Fibroblast of pulmonary artery (primary cell): ENCODE data around the gene ANO10.

Experiments used
- DNase-seq: peaks from one replicate; pipeline ENCODE4 v3.0.0-alpha.2; 2010; ENCODE audit warnings: low read depth
- H3K4me3 ChIP-seq: replicated peaks from 2 replicates; pipeline ENCODE4 v1.5.1; 2011; ENCODE audit warnings: low read depth, mild to moderate bottlenecking, control low read depth, low read length, moderate library complexity
- TF ChIP-seq, protein P1 (sequence below): IDR thresholded peaks from 2 replicates; pipeline ENCODE4 v1.5.1; 2011; ENCODE audit warnings: mild to moderate bottlenecking, control low read depth, low read length, inconsistent platforms; ENCODE audit errors: missing control alignments

The ANO10 gene

DNA sequence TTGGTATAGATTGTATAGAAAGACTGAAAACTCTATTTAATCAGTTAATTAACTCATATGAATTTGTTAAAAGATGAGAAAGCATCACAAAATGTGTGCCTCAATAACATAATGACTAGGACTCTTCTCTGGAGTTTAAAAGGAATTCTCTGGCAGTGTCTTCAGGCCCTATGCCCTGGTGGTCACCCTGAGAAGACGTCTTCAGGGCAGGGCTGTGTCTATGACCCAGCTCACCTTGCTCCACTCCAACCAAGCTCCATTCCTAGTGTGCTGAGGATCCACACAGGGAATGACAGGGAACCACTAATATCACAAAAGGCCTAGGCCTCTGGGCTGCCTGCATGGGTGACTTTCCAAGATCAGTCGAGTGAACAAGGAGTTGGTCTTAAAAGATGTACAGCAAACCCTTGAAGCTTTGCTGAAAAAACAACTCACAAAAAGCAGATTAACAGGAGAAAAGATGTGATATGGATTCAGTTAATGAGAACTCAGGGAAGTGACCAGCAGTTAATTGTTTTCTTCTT, 178.9 kb downstream of the ANO10 start:
- no peak for DNase-seq
- TF ChIP-seq, protein P1, sequence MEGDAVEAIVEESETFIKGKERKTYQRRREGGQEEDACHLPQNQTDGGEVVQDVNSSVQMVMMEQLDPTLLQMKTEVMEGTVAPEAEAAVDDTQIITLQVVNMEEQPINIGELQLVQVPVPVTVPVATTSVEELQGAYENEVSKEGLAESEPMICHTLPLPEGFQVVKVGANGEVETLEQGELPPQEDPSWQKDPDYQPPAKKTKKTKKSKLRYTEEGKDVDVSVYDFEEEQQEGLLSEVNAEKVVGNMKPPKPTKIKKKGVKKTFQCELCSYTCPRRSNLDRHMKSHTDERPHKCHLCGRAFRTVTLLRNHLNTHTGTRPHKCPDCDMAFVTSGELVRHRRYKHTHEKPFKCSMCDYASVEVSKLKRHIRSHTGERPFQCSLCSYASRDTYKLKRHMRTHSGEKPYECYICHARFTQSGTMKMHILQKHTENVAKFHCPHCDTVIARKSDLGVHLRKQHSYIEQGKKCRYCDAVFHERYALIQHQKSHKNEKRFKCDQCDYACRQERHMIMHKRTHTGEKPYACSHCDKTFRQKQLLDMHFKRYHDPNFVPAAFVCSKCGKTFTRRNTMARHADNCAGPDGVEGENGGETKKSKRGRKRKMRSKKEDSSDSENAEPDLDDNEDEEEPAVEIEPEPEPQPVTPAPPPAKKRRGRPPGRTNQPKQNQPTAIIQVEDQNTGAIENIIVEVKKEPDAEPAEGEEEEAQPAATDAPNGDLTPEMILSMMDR = no peak
- H3K4me3 ChIP-seq = no peak overlapping the region

DNA sequence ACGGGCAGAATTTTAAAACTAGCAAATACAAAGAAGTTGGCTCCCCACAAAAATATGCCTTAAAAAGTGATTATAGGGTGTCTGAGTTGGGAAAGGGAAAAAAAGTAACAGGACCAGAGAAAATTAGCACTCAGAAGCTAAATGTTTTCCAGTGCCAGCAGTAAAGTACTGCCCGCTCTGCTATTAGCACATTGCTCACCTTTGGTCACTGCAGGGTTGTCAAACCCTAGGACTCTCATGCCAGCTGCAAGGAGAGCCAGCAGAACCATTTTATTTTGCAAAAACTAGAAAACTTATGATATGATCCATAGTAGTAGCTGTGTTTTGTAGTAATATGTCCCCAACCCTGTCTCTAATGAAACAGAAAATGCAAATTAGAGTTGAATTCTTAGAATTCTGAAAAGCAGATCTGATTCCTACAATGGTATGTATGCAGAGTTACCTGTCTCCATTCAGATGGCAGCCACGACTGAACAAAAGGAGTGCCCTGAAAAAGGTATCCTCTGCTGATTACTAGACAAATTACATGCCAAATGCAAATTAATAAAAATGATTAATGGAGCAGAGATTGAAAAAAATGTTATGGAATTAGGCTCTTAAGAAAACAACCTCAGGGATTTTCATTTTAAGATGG, 185.2 kb downstream of the ANO10 start:
- no peak for DNase-seq
- TF ChIP-seq, protein P1 = no peak
- no peak overlapping the region for H3K4me3 ChIP-seq

GRCh38 chr3:43435706-43436105, 186.1 kb downstream of the ANO10 start:
- no peak overlapping the region for H3K4me3 ChIP-seq
- TF ChIP-seq, protein P1 = no peak
- no peak for DNase-seq

GRCh38 chr3:43434431-43434830, 187.4 kb downstream of the ANO10 start:
- DNase-seq = no peak
- TF ChIP-seq, protein P1 = no peak
- H3K4me3 ChIP-seq = no peak overlapping the region

DNA sequence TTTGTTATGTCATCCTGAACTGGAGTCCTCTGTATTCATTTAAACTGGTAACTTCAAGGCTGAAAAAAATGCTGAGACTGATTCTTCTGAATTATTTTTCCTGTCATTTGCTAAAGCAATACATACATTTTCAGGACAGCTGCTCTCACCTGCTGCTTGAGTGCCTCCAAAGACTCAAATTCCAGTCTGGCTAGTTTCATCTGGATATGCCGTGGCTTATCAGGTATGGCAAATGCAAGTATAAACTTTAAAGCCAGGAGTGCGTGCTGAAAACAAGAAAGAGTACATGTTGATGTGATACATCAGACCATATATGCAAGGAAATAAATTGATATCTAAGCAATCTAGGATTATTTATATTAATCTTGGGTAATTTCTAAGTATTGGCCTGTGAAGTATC, 189.3 kb downstream of the ANO10 start:
- TF ChIP-seq, protein P1 = no peak
- no peak for DNase-seq
- H3K4me3 ChIP-seq = no peak overlapping the region

- H3K4me3 ChIP-seq = no peak overlapping the region
- TF ChIP-seq, protein P1 = no peak
- no peak for DNase-seq
Measured at GRCh38 chr3:43426388-43426787, 195.4 kb downstream of the ANO10 start.

DNA sequence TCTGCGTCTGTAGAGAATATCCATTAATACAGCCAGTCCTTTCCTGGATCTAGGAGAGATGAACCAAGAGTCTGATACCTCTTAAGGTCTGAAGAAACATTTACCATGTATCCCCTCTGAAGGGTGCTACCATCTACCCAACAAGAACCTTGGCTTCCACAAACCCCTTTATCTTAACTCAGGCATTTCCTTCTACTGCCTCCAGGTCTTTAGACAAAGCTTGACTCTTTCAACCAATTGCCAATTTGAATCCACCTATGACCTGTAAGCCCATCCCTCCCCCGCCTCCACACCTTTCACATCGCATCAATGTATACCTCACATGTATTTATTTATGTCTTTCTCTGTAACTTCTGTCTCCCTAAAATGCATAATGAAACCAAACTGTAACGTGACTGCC, 196.0 kb downstream of the ANO10 start:
- TF ChIP-seq, protein P1 = no peak
- H3K4me3 ChIP-seq = no peak overlapping the region
- DNase-seq = no peak
